ENCODE data around the gene HIF3A. TPM values are rescaled to one million over a fixed set of nuclear protein-coding genes. Genes with fewer than 3 reads are reported as not detected.
"Not testable (repeated sequence)": the region's sequence is repeated elsewhere in the genome, so short reads cannot be mapped to it uniquely, and the experiment has no call there.

Gene HIF3A
- total and polyA plus RNA-seq, 5 donors from 2014 or later: not detected

DNA sequence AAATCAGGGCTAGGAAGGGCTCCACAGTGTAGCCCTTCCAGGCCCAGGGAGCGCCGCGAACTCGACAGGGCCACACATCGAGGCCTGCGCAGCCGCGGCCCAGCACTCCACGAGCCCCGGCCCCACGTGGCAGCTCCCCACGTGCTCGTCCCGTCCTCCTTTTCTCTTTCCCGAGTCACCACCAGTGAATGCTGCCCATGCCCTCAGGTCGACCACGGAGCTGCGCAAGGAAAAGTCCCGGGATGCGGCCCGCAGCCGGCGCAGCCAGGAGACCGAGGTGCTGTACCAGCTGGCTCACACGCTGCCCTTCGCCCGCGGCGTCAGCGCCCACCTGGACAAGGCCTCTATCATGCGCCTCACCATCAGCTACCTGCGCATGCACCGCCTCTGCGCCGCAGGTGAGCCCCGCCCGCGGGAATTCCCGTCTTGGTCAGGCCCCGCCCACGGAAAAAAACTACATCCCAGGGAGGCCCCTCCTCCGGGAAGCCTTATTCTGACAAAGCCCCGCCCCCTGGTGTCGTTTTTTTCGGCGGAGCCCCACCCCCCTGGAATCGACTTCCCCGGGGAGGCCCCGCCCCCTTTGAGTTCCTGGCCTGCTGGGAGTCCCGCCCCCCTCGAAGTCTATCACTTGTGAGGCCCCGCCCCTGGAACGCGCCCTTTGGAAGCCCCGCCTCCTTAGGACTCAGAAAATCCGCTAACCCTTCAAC lies 7.0 kb downstream of the HIF3A start:
- H3K9me3 Mint-ChIP-seq: peaks cover 0 to 18% (median 2%) of the 10 kb centered on the region in 7 donors
- Histone ChIP-seq H3K4me1 (ENCODE audit: control insufficient read depth, insufficient read depth, low read length, poor library complexity, severe bottlenecking) (no peaks in the 10 kb centered on the region), H3K9me3 (ENCODE audit: control insufficient read depth in 2 of 2, low read length in 2 of 2) (peaks cover 6 to 9% of the 10 kb centered on the region in 2 experiments), H3K27ac (ENCODE audit: insufficient read depth, low read length, poor library complexity, severe bottlenecking) (no peak overlapping the region), H3K4me3 (ENCODE audit: low read depth, low read length) (no peak overlapping the region), H3K36me3 (ENCODE audit: control insufficient read depth, insufficient read depth, low read length) (no peaks in the 10 kb centered on the region), H3K27me3 (ENCODE audit: control insufficient read depth, insufficient read depth, low read length) (no peaks in the 10 kb centered on the region)
- ATAC-seq (ENCODE audit: low read depth in 2 of 2) (no peak), DNase-seq (no peak)
- peaks cover 7% of the 10 kb centered on the region for H3K27me3 Mint-ChIP-seq
- peaks cover 0 to 3% (median 0%) of the 10 kb centered on the region in 4 donors for H3K4me1 Mint-ChIP-seq
- H3K4me3 Mint-ChIP-seq: no peak overlapping the region
- no peak overlapping the region for H3K27ac Mint-ChIP-seq
- H3K36me3 Mint-ChIP-seq: peaks cover 4% of the 10 kb centered on the region

DNA sequence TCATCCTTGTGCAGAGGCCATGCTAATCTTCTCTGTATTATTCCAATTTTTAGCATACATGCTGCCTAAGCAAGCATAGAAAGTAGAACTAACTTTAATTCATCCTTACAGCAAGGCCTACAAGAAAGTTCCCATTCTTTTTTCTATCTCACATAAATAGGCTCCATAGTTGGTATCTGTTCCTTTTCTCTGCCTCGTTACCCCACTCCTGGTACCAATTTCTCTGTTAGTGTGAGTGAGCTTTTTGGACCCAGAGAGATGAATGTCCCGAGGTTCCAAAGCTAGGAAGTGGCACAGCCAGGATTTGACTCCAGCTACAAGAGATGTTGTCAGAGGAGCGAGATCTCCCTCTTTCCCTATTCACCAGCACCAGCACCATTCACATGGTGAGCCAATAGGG lies 9.7 kb downstream of the HIF3A start:
- peaks cover 6 to 9% of the 10 kb centered on the region in 2 experiments for H3K9me3 ChIP-seq (ENCODE audit: control insufficient read depth in 2 of 2, low read length in 2 of 2)
- no peak overlapping the region for H3K27ac ChIP-seq (ENCODE audit: insufficient read depth, low read length, poor library complexity, severe bottlenecking)
- DNase-seq (no peak), ATAC-seq (ENCODE audit: low read depth in 2 of 2) (no peak)
- Mint-ChIP-seq H3K4me3 (no peak overlapping the region), H3K27ac (no peak overlapping the region), H3K27me3 (no peaks in the 10 kb centered on the region), H3K36me3 (peaks cover 4% of the 10 kb centered on the region), H3K4me1 (peaks cover 0 to 3% (median 0%) of the 10 kb centered on the region in 4 donors), H3K9me3 (peaks cover 0 to 18% (median 4%) of the 10 kb centered on the region in 7 donors)
- H3K4me1 ChIP-seq (ENCODE audit: control insufficient read depth, insufficient read depth, low read length, poor library complexity, severe bottlenecking): no peaks in the 10 kb centered on the region
- no peak overlapping the region for H3K4me3 ChIP-seq (ENCODE audit: low read depth, low read length)
- H3K36me3 ChIP-seq (ENCODE audit: control insufficient read depth, insufficient read depth, low read length): no peaks in the 10 kb centered on the region
- H3K27me3 ChIP-seq (ENCODE audit: control insufficient read depth, insufficient read depth, low read length): no peaks in the 10 kb centered on the region

DNA sequence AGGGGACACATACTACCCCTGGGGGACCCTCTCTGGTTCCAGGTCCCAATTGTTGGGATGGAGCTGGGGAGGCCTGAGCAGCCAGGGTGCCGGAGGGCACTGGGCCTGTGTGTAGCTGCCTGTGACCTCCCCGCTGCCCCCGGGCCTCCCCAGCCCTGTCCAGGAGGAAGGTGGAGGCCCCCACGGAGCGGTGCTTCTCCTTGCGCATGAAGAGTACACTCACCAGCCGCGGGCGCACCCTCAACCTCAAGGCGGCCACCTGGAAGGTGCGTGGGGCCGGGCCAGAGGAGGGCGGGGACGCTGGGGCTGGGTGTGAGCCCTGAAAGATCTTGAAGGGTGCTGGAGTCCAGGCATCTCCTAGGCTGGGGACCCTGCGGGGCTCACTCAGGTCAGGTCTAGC lies 11.7 kb downstream of the HIF3A start:
- DNase-seq (no peak), ATAC-seq (ENCODE audit: low read depth in 2 of 2) (no peak)
- Mint-ChIP-seq H3K9me3 (peaks cover 0 to 16% (median 4%) of the 10 kb centered on the region in 7 donors), H3K27ac (no peak overlapping the region), H3K4me1 (peaks cover 0 to 3% (median 0%) of the 10 kb centered on the region in 4 donors), H3K27me3 (no peaks in the 10 kb centered on the region), H3K4me3 (no peak overlapping the region), H3K36me3 (peaks cover 4% of the 10 kb centered on the region)
- H3K36me3 ChIP-seq (ENCODE audit: control insufficient read depth, insufficient read depth, low read length): no peaks in the 10 kb centered on the region
- no peak overlapping the region for H3K4me3 ChIP-seq (ENCODE audit: low read depth, low read length)
- H3K9me3 ChIP-seq (ENCODE audit: control insufficient read depth in 2 of 2, low read length in 2 of 2): peaks cover 6 to 9% of the 10 kb centered on the region in 2 experiments
- no peak overlapping the region for H3K27ac ChIP-seq (ENCODE audit: insufficient read depth, low read length, poor library complexity, severe bottlenecking)
- no peaks in the 10 kb centered on the region for H3K27me3 ChIP-seq (ENCODE audit: control insufficient read depth, insufficient read depth, low read length)
- no peaks in the 10 kb centered on the region for H3K4me1 ChIP-seq (ENCODE audit: control insufficient read depth, insufficient read depth, low read length, poor library complexity, severe bottlenecking)

GRCh38 chr19:46309056-46309455 lies 12.2 kb downstream of the HIF3A start:
- no peaks in the 10 kb centered on the region for H3K36me3 ChIP-seq (ENCODE audit: control insufficient read depth, insufficient read depth, low read length)
- H3K9me3 ChIP-seq (ENCODE audit: control insufficient read depth in 2 of 2, low read length in 2 of 2): peaks cover 6 to 9% of the 10 kb centered on the region in 2 experiments
- H3K4me3 ChIP-seq (ENCODE audit: low read depth, low read length): no peak overlapping the region
- no peaks in the 10 kb centered on the region for H3K4me1 ChIP-seq (ENCODE audit: control insufficient read depth, insufficient read depth, low read length, poor library complexity, severe bottlenecking)
- Mint-ChIP-seq H3K27ac (no peak overlapping the region), H3K27me3 (no peaks in the 10 kb centered on the region), H3K4me3 (no peak overlapping the region), H3K36me3 (peaks cover 4% of the 10 kb centered on the region), H3K4me1 (peaks cover 0 to 3% (median 0%) of the 10 kb centered on the region in 4 donors), H3K9me3 (peaks cover 0 to 16% (median 4%) of the 10 kb centered on the region in 7 donors)
- no peak overlapping the region for H3K27ac ChIP-seq (ENCODE audit: insufficient read depth, low read length, poor library complexity, severe bottlenecking)
- no peak for ATAC-seq (ENCODE audit: low read depth in 2 of 2)
- H3K27me3 ChIP-seq (ENCODE audit: control insufficient read depth, insufficient read depth, low read length): no peaks in the 10 kb centered on the region
- no peak for DNase-seq

- Mint-ChIP-seq H3K27me3 (no peaks in the 10 kb centered on the region), H3K27ac (no peak overlapping the region), H3K9me3 (peaks cover 0 to 7% (median 3%) of the 10 kb centered on the region in 7 donors), H3K4me1 (no peaks in the 10 kb centered on the region), H3K4me3 (no peak overlapping the region), H3K36me3 (no peaks in the 10 kb centered on the region)
- Histone ChIP-seq H3K27ac (ENCODE audit: insufficient read depth, low read length, poor library complexity, severe bottlenecking) (no peak overlapping the region), H3K27me3 (ENCODE audit: control insufficient read depth, insufficient read depth, low read length) (no peaks in the 10 kb centered on the region), H3K4me3 (ENCODE audit: low read depth, low read length) (no peak overlapping the region), H3K9me3 (ENCODE audit: control insufficient read depth in 2 of 2, low read length in 2 of 2) (peaks cover 2 to 5% of the 10 kb centered on the region in 2 experiments), H3K36me3 (ENCODE audit: control insufficient read depth, insufficient read depth, low read length) (no peaks in the 10 kb centered on the region), H3K4me1 (ENCODE audit: control insufficient read depth, insufficient read depth, low read length, poor library complexity, severe bottlenecking) (no peaks in the 10 kb centered on the region)
- DNase-seq (no peak), ATAC-seq (ENCODE audit: low read depth in 2 of 2) (no peak)
Observed at GRCh38 chr19:46311444-46311843, 14.6 kb downstream of the HIF3A start.

- not testable (repeated sequence) for H3K4me1 Mint-ChIP-seq; DNase-seq; H3K4me1 ChIP-seq (ENCODE audit: control insufficient read depth, insufficient read depth, low read length, poor library complexity, severe bottlenecking); ATAC-seq (ENCODE audit: low read depth in 2 of 2); H3K4me3 Mint-ChIP-seq; H3K9me3 ChIP-seq (ENCODE audit: control insufficient read depth in 2 of 2, low read length in 2 of 2); H3K27ac Mint-ChIP-seq; H3K36me3 ChIP-seq (ENCODE audit: control insufficient read depth, insufficient read depth, low read length); H3K36me3 Mint-ChIP-seq; H3K27me3 ChIP-seq (ENCODE audit: control insufficient read depth, insufficient read depth, low read length); H3K4me3 ChIP-seq (ENCODE audit: low read depth, low read length); H3K27me3 Mint-ChIP-seq; H3K9me3 Mint-ChIP-seq; H3K27ac ChIP-seq (ENCODE audit: insufficient read depth, low read length, poor library complexity, severe bottlenecking)
Observed at GRCh38 chr19:46313540-46314469, 17.0 kb downstream of the HIF3A start.

DNA sequence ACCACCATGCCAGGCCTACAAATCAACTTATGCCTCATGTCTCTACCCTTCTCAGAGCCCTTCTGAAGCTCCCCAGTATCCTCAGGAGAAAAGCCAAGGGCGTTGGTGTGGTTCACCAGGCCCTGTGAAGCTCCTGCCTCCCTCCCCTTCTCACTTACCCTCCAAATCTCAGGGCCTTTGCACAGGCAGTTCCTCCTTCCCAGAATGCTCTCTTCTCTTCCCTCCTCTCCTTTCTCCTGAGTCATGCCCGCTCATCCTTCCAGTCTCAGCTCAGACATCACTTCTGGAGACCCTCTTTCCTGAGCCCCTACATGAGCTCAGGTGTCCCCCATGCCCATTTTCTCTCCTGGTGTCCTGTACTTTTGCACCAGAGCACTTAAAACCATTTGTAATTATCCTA lies 20.5 kb downstream of the HIF3A start:
- Mint-ChIP-seq H3K4me3 (no peak overlapping the region), H3K27me3 (peaks cover 4% of the 10 kb centered on the region), H3K4me1 (no peaks in the 10 kb centered on the region), H3K9me3 (no peaks in the 10 kb centered on the region), H3K36me3 (no peaks in the 10 kb centered on the region), H3K27ac (peak overlapping the region in 1 of 3 donors; percentile 82)
- Histone ChIP-seq H3K4me3 (ENCODE audit: low read depth, low read length) (no peak overlapping the region), H3K27ac (ENCODE audit: insufficient read depth, low read length, poor library complexity, severe bottlenecking) (no peak overlapping the region), H3K36me3 (ENCODE audit: control insufficient read depth, insufficient read depth, low read length) (no peaks in the 10 kb centered on the region), H3K27me3 (ENCODE audit: control insufficient read depth, insufficient read depth, low read length) (no peaks in the 10 kb centered on the region), H3K4me1 (ENCODE audit: control insufficient read depth, insufficient read depth, low read length, poor library complexity, severe bottlenecking) (no peaks in the 10 kb centered on the region), H3K9me3 (ENCODE audit: control insufficient read depth in 2 of 2, low read length in 2 of 2) (no peaks in the 10 kb centered on the region)
- DNase-seq: no peak
- no peak for ATAC-seq (ENCODE audit: low read depth in 2 of 2)

All from CD4-positive, CD25-positive, alpha-beta regulatory T cell (primary cell).